Left colon (tissue), 2 donors: ENCODE results near the gene ARL5B. TPM values are rescaled to one million over a fixed set of nuclear protein-coding genes. Genes with fewer than 3 reads are reported as not detected.

Source experiments
- ATAC-seq: fragments of 200-7000 bp; cut with Tn5 transposase; one replicate; pipeline ENCODE4 v1.9.1; 2020; ENCODE audit warnings: mild to moderate bottlenecking, moderate library complexity
- DNase-seq, 2 donors: peaks; one replicate each; pipeline ENCODE4 v3.0.0-alpha.2; 2020
- intact Hi-C, 2 donors: fragments of 100-400 bp; cut with DNase I in 1 of 2; cut with micrococcal nuclease in 1 of 2; formaldehyde crosslinking; loops; one replicate each; pipeline versions ENCODE4 v1.11.2 to v1.14.0; 2022; cut with DNase I, micrococcal nuclease
- total RNA-seq, 2 donors: library from RNA; stranded (reverse); fragmentation: NEBNext Ultra II Directional; extraction: Animal tissue kit (Norgen Biotek cat#: 25700); gene quantifications; one replicate each; pipeline ENCODE4 v1.2.1, GENCODE V29; 2021
- donor health status: DM: no; HTN: no; CAD: no.
- donor health status: DM: yes; HTN: yes; CAD: no.

ARL5B gene
- total RNA-seq, 2 donors from 2014 or later: 15.2 to 17.4 TPM

DNA sequence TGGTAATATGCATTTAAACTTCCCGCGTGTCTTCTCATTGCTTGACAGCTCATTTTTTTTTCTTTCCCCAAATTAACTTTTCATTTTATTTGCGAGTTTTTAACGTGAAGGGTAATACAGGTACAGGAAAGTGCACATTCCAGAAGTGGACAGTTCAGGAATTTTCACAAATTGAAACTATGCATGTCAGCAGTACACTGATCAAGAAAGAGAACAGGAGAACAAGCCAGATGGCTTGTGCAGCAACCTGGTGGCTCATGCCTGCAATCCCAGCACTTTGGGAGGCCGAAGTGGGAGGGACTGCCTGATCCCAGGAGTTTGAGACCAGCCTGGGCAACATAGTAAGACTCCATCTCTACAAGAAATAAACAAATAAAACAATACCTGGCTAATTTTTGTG is 28.5 kb downstream of the ARL5B start:
- ATAC-seq: no peak
- intact Hi-C loops: no loop called here
- no peak for DNase-seq

DNA sequence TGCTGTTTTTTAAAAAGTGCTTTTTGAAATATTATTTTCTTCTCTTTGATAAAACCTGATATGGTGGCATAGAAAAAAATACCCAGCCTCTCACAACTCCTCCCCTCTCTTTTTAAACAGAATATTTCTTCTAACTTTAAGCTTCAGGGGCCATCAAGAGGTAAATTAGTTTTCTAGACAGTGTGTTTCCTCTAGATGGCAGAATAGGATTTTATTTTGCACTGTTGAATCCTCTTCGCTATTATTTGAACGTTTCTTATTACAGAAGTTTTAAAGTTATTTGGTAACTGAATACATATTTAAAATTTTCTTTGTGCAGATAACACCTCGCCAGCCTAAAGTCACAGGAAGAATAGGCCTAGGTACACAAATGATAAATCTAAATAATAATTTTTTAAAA is 30.3 kb downstream of the ARL5B start:
- intact Hi-C loops: no loop called here
- ATAC-seq (no peak), DNase-seq (no peak)

DNA sequence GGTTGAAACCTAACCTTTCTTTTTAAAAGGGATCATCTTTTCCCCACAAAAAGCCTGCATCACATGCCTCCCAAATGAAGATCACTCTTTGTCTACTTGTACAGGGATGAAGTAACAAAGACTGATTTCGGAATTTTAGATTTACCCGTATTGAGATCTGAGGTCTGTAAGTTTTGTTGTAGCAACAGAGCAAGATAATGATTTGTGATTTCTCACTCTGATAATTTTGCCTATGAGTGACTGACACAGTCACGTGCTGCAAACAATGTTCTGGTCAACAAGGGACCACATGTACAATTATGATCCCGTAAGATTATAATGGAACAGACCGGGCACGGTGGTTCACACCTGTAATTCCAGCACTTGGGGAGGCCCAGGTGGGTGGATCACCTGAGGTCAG is 31.3 kb downstream of the ARL5B start:
- intact Hi-C loops: no loop called here
- ATAC-seq (no peak), DNase-seq (no peak)

DNA sequence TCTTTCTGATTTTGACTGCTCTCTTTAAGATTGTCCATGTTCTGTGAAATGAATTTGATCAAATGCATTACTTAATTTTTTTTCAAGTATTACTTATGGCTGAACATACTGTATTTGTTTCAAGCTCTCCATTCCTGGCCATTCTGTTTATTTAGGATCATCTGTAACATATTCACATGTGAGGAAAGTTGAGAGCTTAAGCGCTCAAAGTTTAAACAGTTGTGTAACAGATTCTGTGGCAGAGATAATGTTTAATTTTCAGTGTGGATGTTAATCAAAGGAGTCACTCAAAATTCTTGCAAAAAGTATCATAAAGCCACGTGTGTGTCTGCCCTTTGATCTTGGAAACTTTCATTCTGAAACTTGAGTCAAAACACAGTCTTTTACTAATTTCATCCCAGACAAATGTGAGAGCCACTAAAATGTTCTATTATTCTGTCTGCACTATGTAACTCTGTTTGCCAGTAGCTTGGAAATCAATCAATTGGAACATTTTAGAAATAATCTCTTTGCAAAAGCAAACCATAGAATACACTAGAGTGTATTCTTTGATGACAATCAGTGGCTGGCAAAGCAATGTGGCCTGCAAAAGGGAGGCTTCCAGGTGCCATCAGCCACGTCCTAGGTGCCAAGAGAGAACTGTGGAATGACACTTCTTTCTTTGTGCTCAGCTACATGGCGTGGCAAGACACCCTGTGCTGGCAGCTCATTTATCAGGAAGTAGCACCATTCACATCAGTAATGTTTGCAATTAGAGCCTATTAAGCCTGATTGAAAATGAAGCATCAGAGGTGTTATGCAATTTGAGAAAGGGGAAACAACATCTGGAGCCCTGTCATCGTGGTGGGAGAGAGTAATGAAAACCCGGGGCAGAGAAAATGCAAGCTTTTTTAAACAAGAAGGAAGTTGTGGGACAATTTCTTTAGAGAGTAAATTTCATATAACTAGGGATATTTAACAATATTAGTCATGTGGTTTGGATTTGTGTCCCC is 40.9 kb downstream of the ARL5B start:
- no peak for DNase-seq
- intact Hi-C loops: no loop called here
- ATAC-seq: no peak

DNA sequence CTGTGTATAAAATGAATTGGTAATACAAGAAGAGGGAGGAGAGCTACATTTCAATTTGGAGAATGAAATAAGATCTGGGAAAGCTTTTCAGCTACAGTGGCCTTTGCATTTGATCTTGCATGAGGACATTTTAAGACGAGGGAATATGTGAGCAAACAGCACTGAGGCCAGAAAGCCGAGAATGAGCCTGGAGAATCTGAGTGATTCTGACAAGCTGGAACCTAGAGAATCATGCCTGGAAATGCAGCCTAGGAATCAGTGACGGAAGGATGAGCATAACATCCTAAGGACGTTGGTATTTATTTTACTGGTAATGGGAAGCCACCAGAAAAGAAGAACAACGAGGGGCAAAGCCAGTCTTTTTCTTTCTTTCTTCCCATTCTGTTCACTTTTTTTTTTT is 44.3 kb downstream of the ARL5B start:
- ATAC-seq (no peak), DNase-seq (no peak)
- intact Hi-C loops: no loop called here

DNA sequence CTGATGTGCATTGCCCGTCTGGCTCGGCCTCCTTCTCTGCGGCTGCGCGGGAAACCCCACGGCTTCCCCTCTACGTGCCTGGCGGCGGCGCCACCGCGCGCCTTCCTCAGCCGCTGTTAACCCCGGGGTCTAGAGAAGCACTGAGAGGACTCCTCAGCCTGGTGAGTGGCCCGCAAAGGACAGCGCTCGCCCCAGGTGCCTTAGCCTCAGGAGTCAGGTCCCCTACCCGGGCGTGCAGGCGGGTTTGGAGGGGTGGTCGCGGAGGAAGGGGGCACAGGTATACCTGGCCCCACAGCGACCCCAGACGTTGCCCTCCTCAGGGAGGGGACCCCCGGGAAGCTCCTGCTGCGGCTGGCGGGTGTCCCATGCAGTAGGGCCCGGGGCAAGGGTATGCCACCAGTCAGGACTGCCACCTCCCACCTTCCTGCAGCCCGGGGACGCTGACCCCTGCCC is 51.0 kb downstream of the ARL5B start:
- intact Hi-C loops: no loop called here
- DNase-seq (no peak), ATAC-seq (no peak)

DNA sequence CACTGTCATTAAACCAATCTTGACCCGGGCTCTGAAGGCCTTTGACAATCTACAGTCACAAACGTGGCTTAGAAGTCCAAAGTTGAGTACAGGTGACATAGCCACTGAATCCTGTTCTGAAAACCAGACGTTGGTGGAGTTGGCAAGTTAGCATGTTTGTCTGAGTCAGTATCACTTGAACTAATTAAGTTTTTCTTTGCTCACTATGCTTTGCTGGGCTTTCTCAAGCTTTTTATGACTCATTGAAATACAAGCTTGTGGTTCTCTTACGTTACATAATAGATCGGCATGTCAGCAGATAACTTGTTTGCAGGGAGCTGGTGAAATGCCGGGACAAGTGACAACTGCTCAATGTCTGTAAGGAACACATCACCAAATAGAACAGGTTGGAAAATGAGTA is 53.8 kb downstream of the ARL5B start:
- no peak for ATAC-seq
- DNase-seq: no peak
- intact Hi-C loops: no loop called here

DNA sequence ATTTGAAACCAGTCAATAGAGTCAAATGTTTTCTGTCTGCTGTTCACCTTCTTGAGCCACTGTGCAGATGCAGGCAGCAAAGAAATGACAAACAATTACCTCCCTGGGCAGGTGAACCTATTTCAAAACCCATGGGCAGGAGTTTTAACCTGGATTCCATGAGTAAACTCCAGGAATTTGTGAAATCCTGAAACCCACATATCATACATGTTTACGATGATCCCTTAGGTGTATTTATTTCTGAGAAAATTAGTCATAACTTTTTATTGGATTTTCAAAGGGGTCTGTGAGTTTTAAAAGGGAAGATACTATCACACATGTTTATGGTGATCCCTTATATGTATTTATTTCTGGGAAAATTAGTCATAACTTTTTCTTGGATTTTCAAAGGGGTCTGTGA is 59.8 kb downstream of the ARL5B start:
- ATAC-seq: no peak
- intact Hi-C loops: no loop called here
- no peak for DNase-seq

DNA sequence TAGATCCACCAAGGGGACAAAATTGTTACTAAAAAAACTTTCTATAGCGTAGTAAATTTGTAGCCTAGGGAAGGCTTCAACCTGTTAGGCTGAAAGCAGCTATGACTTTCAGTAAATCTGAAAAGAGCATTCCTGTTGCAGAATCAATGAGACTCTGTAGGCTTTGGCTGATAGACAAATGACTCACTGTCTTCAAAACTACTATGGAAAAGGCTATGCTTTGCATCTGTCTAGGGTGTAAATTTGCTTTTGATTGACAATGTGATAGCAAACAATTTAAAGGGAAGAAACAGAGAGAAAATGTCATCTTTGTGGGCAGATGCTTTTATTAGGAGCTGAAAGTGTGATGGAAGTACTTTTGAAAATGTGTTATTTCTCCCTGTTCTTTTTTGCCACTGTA is 60.6 kb downstream of the ARL5B start:
- no peak for ATAC-seq
- DNase-seq: no peak
- intact Hi-C loops: no loop called here

DNA sequence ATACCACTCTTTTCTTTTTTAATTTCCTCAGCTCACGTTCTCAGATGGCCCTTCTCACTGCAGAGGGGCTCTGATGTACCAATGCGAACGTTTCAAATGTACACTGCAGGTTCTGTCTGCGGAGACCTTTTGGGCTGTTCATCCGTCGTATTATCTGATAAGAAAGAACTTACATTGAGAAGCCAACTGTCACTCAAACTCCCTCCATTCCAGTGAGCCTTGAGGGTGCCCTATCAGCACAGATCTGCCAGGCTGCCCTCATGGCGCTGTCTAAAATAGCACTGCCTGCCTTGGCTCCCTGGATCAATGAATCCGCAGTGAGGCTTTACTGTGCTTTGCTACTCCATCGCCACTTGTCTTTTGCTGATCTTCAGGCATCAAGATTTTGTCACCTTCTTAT is 61.8 kb downstream of the ARL5B start:
- intact Hi-C loops: no loop called here
- DNase-seq (no peak), ATAC-seq (no peak)

DNA sequence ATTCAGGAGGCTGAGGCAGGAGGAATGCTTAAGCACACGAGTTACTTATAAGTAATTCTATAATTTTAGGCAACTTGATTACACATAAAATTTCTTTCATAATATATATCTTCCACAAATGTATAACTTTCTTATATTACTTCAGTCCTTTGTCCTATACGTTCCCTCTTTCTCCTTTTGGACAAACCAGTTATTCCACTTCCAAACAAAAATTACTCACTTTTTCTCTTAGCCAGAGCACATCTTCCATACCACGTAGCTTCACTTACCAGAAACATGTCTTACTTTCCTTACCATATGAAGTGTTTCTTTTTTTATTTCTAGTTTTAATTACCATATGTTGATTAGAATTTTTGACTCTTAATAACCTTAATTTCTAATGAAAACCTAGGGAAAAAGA is 64.6 kb downstream of the ARL5B start:
- DNase-seq (no peak), ATAC-seq (no peak)
- intact Hi-C loops: no loop called here

Other genes with a start within 250 kb of the ARL5B start
- 10 to 100 TPM; 10.2 to 13.8 TPM for gene NSUN6, start 7.8 kb upstream of the ARL5B start, total RNA-seq